Motor neuron (in vitro differentiated cells): ENCODE results near the gene FUBP3. TPM values are rescaled to one million over a fixed set of nuclear protein-coding genes. Genes with fewer than 3 reads are reported as not detected.

Experiments
- ATAC-seq, 8 experiments: fragments of 200-7000 bp; cut with Tn5 transposase; replicated peaks in 6 of 8; 2 replicates each; pipeline ENCODE4 v1.8.0; 2021; ENCODE audit warnings: mild to moderate bottlenecking in 8 of 8, moderate library complexity in 8 of 8
- H3K27ac ChIP-seq, 2 donors: fragments of 250-450 bp; sonication (Bioruptor Pico); 2 replicates each; pipeline ENCODE4 v1.9.0; 2021; ENCODE audit warnings: antibody characterized with exemption in 2 of 2, mild to moderate bottlenecking in 2 of 2, moderate library complexity in 1 of 2
- H3K4me1 ChIP-seq, 2 donors: fragments of 250-450 bp; sonication (Bioruptor Pico); replicated peaks in 1 of 2; 2 replicates each; pipeline ENCODE4 v1.6.1; 2021; ENCODE audit warnings: antibody characterized with exemption in 2 of 2, mild to moderate bottlenecking in 2 of 2, moderate library complexity in 1 of 2
- H3K4me3 ChIP-seq, 5 donors: fragments of 250-450 bp; sonication (Bioruptor Pico); 2 replicates each; pipeline ENCODE4 v1.9.0; 2021; ENCODE audit warnings: antibody characterized with exemption in 5 of 5, mild to moderate bottlenecking in 5 of 5, moderate library complexity in 4 of 5
- WGBS, 10 experiments: fragments of 450-650 bp; shearing (Covaris generic); methylation state at CpG; one replicate each; pipeline ENCODE4 v1.0.0; 2022; 5-methylcytosine and 5-hydroxymethylcytosine counted together
- in situ Hi-C, 9 experiments: fragments of 400-800 bp; cut with MboI; loops; one replicate each; pipeline ENCODE4 v1.15.0; 2021; ENCODE audit warnings: low sequenced_read_pairs in 9 of 9, low pct_unique_long_range_greater_than_20kb in 2 of 9; ENCODE audit not compliant: unreplicated experiment in 9 of 9
- total RNA-seq, 8 experiments: library from RNA; unstranded; fragments of 300-600 nt; gene quantifications; 2 replicates each; pipeline versions ENCODE4 v1.2.3 to v1.2.4, GENCODE V29; 2022

Gene FUBP3
- total RNA-seq, 8 experiments from 2014 or later, result 32.5 to 65.0 (median 50.9) TPM

DNA sequence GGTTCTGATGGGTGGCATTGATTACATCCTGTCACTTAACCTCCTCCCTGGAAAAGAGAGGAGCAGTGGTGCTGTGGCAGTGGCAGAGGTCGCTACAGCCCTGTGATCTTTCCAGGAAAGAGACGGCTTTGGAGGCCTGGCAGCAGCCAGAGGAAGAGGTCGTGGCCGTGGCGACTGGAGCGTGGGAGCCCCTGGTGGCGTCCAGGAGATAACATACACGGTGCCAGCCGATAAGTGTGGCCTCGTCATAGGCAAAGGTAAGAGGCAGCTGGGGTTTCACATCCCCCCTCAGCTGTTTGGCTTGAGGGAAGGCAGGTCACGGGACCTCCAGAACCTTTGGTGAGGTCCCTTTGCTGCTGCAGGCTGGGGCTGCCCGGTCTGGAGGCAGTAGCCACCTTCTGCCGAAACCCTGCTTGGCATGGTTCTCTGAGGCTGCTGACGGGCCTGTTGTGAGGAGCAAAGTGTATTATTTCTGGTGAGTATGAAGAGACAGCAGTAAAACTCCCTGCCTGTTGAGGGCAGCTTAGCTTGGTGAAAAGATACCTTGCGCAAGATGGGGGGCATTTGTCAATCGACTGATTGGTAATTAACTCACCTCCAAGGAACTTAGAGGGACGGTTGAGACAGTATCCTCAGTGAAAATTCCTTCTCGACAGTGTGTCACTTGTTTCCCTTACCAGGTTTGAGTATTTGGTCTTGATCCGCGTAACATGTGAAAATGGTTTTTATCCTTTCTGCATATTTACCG, 47.0 kb downstream of the FUBP3 start:
- peaks cover 28 to 35% of the 10 kb centered on the region in 2 donors for H3K4me1 ChIP-seq
- H3K27ac ChIP-seq, result no peak overlapping the region
- no peak overlapping the region for H3K4me3 ChIP-seq
- peak in 1 of 8 experiments; percentile 9 for ATAC-seq
- WGBS, 10 experiments, result 83 to 100% (median 94%) methylated on average over 2 to 12 of the region's 21 CpGs; no CpG with 5 or more reads in 2 of the 10 experiments
- in situ Hi-C loops, result no loop called here

- peaks cover 28 to 35% of the 10 kb centered on the region in 2 donors for H3K4me1 ChIP-seq
- H3K27ac ChIP-seq, result no peak overlapping the region
- 17 to 100% (median 80%) methylated on average over 1 to 8 of the region's 10 CpGs; no CpG with 5 or more reads in 5 of the 10 experiments for WGBS, 10 experiments
- no peak for ATAC-seq
- no peak overlapping the region for H3K4me3 ChIP-seq
- in situ Hi-C loops, result no loop called here
Measured at GRCh38 chr9:130627051-130627450, 47.7 kb downstream of the FUBP3 start.

- ATAC-seq, result peak in 5 of 8 experiments; percentile 85 to 92 (median 90)
- WGBS, 10 experiments, result 0 to 100% (median 32%) methylated on average over 1 to 9 of the region's 23 CpGs; no CpG with 5 or more reads in 2 of the 10 experiments
Measured at GRCh38 chr9:130627896-130628792, 48.8 kb downstream of the FUBP3 start.

DNA sequence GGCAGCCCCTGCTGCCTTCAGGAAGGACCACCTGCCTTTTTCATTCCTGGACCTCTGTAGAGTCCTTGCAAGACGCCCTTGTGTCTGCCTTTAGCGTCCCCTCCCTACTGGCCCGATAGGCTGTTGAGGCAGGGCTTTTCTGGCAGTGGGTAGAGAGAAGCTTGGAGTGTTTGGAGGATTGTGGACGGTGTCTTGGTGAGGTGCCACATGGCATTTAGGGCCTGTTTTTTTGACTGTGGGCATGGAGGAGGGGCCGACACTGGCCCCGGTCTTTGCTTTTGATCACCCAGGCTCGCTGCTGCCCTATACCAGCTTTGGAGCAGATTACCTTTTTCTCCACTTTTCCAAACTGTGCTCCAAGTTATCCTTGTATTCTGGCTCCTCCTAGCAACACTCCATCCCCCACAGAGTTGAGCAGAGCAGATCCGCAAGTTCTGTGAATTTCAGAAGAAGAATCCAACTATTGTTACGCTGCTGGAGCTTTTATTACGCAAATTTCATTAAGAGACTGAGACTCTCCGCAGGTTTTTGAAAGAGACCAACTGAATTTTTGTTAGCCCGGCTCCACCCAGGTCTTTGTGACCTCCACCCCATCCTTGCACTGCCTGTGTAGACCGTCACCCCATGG, 50.2 kb downstream of the FUBP3 start:
- peaks cover 28 to 35% of the 10 kb centered on the region in 2 donors for H3K4me1 ChIP-seq
- no peak overlapping the region for H3K27ac ChIP-seq
- in situ Hi-C loops, result no loop called here
- no peak for ATAC-seq
- no peak overlapping the region for H3K4me3 ChIP-seq
- 0 to 90% (median 60%) methylated on average over 1 to 5 of the region's 13 CpGs; no CpG with 5 or more reads in 3 of the 10 experiments for WGBS, 10 experiments

More at GRCh38 chr9:130627896-130628792, 48.8 kb downstream of the FUBP3 start:
- no peak overlapping the region for H3K27ac ChIP-seq
- H3K4me3 ChIP-seq, result no peak overlapping the region
- in situ Hi-C loops, result no loop called here
- peaks cover 28 to 35% of the 10 kb centered on the region in 2 donors for H3K4me1 ChIP-seq

DNA sequence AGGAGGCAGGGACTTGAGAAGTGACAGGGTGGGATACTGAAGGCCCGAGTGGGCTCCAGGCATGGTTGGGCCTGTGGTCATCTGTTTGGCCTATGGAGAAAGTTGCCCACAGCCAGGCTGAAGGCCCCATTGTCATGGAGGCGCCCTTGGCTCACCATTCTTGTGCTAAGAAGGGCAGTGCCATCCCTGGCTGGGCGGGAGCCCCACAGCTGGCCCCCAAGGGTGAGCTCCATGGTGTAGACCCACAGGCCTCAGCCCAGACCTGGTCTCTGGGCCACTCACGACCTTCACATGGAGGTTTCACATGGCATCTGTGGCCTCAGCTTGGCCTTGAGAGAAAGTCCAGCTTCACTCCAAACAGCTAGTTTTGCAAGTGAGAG, 50.7 kb downstream of the FUBP3 start:
- peaks cover 28 to 35% of the 10 kb centered on the region in 2 donors for H3K4me1 ChIP-seq
- in situ Hi-C loops, result no loop called here
- ATAC-seq, result no peak
- H3K27ac ChIP-seq, result no peak overlapping the region
- WGBS, 10 experiments, result 66 to 100% methylated on average over 1 to 3 of the region's 4 CpGs; no CpG with 5 or more reads in 8 of the 10 experiments
- H3K4me3 ChIP-seq, result no peak overlapping the region

DNA sequence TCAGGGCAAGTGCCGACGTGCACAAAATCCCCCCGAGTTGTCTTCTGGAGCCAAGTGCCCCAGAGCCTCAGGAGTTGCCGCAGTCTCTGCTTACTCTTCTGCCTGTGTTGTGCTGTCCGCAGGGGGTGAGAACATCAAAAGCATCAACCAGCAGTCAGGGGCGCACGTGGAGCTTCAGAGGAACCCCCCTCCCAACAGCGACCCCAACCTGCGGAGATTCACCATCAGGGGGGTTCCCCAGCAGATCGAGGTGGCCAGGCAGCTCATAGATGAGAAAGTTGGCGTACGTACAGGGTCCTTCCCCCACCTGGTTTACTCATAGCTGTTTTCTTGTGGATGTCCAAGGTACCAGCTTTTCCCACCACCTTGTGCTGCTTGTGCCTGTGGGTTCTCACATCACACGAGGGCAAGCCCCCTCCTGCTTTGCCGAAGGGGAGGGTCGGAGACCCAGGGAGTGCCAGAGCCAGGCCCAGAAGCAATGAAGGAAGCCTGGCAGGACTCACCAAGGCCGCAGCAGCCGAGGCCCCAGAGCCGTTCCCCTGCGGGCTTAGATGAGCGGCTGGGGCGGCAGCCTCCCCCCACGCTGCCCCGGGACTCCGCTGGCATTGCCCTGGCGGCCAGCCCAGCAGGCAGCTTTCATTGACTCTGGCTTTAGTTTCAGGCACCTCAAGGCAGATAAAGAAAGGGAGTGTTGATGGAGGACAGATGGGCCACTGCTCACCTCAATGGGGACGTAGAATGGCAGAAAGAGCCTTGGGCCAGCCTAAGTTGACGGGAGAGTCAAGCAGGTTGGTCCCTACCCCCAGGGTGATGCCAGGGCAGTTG, 51.3 kb downstream of the FUBP3 start:
- H3K4me1 ChIP-seq, result peaks cover 28 to 35% of the 10 kb centered on the region in 2 donors
- no peak for ATAC-seq
- WGBS, 10 experiments, result 90 to 100% (median 95%) methylated on average over 3 to 6 of the region's 27 CpGs; no CpG with 5 or more reads in 6 of the 10 experiments
- no peak overlapping the region for H3K27ac ChIP-seq
- in situ Hi-C loops, result no loop called here
- H3K4me3 ChIP-seq, result no peak overlapping the region

- H3K4me3 ChIP-seq, result no peak overlapping the region
- WGBS, 10 experiments, result 75 to 100% (median 94%) methylated on average over 1 to 8 of the region's 22 CpGs; no CpG with 5 or more reads in 2 of the 10 experiments
- no peak for ATAC-seq
- H3K27ac ChIP-seq, result no peak overlapping the region
- in situ Hi-C loops, result no loop called here
- peaks cover 28 to 32% of the 10 kb centered on the region in 2 donors for H3K4me1 ChIP-seq
Measured at GRCh38 chr9:130631331-130632080, 52.1 kb downstream of the FUBP3 start.

- WGBS, 10 experiments, result 60 to 100% (median 100%) methylated on average over 1 to 4 of the region's 13 CpGs; no CpG with 5 or more reads in 7 of the 10 experiments
- Histone ChIP-seq H3K4me3 (no peak overlapping the region), H3K27ac (no peak overlapping the region), H3K4me1 (peaks cover 26 to 28% of the 10 kb centered on the region in 2 donors)
- in situ Hi-C loops, result no loop called here
- ATAC-seq, result no peak
Measured at GRCh38 chr9:130632081-130632710, 52.8 kb downstream of the FUBP3 start.

- in situ Hi-C loops, result no loop called here
- H3K27ac ChIP-seq, result no peak overlapping the region
- no peak for ATAC-seq
- H3K4me1 ChIP-seq, result peaks cover 22% of the 10 kb centered on the region in 2 donors
- H3K4me3 ChIP-seq, result no peak overlapping the region
- WGBS, 10 experiments, result 76 to 100% (median 95%) methylated on average over 2 to 4 of the region's 7 CpGs; no CpG with 5 or more reads in 5 of the 10 experiments
Measured at GRCh38 chr9:130632841-130633240, 53.5 kb downstream of the FUBP3 start.

DNA sequence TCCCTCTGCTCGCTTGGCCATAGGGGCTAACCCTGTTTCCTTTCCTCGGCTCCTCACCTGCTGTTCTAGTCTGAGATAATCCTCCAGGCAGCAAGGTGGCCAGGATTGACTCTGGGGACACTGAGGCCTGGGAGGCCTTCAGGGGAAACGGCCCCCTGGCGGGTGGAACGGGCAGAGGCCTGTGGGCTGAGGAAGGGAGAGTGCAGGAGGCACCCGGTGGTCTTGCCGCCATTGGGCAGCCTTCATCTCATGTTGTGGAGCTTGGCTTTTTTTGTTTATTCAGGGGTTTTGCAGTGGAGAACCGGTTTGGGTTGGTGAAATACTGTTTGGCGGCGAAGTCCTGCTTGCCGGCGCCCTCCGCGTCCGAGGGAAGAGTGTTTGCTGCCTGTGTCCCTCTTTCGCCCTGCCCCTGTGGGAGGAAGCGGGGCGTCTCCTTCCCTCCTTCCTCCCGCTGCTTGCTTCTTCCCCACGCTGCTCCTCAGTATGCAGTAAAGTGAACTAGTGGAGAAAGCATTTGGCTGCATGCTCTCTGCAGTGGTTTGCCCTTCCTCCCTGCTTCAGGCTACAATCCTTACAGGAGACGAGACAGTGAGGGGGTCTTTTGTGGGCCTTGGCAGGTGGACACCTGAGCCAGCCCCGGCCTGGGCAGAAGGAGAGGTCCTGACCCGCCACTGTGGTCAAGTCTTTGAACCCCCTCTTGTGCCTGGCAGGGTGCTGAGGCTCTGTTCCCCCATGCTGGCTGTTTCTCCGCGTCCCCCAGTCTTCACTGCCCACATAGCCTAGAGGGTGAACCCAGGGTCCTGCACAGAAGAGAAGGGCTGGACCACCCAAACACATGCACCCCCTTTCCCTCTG, 54.2 kb downstream of the FUBP3 start:
- 83 to 100% (median 93%) methylated on average over 1 to 17 of the region's 25 CpGs; no CpG with 5 or more reads in 5 of the 10 experiments for WGBS, 10 experiments
- no peak for ATAC-seq
- no peak overlapping the region for H3K27ac ChIP-seq
- no peak overlapping the region for H3K4me3 ChIP-seq
- in situ Hi-C loops, result no loop called here
- H3K4me1 ChIP-seq, result peaks cover 16 to 21% of the 10 kb centered on the region in 2 donors
